Lung microvascular endothelial cell (primary cell): ENCODE results near the gene PDE6B. TPM values are rescaled to one million over a fixed set of nuclear protein-coding genes. Genes with fewer than 3 reads are reported as not detected.
A peak's percentile ranks its signal among the peaks of the same experiment; 100 is the strongest.

Experiments used
- DNase-seq, 2 donors: peaks; one replicate each; pipeline versions ENCODE4 v3.0.0 to v3.0.0-alpha.2; 2010; ENCODE audit warnings: low read depth in 2 of 2
- total RNA-seq: library from RNA; depleted of rRNA; stranded (reverse); fragments of >200 nt; gene quantifications from 2 replicates; pipeline ENCODE4 v1.2.1, GENCODE V29; 2014

Gene PDE6B
- total RNA-seq, 1 donor from 2014 or later = 7.5 TPM

DNA sequence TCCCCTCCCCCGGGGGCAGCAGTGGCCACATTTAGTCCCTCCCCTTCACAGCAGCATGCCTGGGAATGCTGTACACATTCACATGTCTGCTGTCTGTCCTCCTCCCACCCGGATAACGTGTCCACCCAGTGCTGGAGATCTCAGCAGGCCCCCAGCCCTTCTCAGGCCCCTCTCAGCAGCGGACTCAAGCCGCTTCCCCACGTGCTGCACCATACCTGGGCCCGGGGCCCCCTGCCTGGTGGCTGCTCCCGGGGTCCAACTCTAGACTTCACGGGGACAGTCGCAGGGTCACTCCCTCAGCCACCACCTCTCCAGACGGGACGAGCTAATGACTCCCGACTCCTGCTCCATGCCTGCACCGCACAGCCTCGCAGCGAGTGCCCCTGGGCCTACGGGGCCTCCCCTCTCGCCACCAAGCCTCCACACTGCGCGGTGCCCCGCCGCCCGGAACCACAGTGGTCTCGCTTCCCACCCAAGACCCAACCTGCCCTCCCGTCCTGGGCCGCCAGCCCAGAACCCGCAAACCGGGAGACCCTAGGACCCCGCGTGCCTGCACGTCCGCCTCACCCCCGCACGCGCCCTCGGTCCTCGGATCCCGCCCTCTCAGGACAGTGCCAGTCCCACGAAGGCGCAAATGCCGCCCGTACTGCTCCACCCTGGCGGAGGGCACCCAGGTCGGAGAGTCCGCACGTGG, 79.0 kb downstream of the PDE6B start:
- DNase-seq = no peak

DNA sequence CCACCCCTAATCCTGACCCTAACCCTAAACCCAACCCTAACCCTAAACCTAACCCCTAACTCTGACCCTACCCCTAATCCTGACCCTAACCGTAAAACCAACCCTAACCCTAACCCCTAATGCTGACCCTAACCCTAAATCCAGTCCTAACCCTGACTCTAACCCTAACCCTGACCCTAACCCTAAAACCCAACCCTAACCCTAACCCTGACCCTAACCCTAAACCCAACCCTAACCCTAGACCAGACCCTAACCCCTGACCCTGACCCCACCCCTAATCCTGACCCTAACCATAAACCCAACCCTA, 79.6 kb downstream of the PDE6B start:
- no peak for DNase-seq

DNA sequence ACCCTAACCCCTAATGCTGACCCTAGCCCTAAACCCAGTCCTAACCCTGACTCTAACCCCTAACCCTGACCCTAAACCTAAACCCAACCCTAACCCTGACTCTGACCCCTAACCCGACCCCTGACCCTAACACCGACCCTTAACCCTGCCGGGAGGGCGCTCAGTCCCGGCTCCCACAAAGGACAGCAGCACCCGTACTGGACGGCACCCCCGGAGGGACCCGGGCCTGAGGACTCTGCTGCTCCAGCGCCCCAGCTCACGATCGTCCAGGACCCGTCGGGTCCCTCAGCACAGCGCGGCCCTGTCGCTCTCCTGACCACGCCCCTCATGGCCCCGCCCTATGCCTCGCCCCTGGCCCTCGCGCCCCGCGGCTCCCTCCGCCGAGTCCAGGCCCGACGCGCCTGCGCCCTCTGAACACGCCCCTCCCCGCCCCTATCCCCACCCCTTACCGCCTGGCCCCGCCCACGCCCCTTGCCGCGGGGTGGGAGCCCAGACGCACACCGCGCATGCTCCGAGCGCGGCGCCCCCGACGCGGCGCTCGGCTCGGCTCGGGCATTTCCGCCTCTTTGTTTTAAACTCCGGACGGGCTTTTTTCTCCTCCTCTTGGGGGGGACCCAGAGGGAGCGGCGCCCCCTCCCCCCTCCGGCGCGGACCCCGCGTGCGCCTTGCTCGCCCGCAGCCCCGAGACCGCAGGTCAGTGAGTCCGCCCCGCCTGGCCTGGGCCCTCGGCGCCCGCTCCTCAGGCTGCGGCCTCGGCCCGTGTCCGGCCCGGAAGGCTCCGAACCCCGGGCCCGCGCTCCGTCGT, 80.1 kb downstream of the PDE6B start, which contains the start of gene PCGF3:
TSS of gene PCGF3 (plus strand) at position 555 of the 805 bp plus-strand sequence. CDS start 27,849 bp downstream, outside the sequence.
- DNase-seq = peak; percentile 97 to 99

DNA sequence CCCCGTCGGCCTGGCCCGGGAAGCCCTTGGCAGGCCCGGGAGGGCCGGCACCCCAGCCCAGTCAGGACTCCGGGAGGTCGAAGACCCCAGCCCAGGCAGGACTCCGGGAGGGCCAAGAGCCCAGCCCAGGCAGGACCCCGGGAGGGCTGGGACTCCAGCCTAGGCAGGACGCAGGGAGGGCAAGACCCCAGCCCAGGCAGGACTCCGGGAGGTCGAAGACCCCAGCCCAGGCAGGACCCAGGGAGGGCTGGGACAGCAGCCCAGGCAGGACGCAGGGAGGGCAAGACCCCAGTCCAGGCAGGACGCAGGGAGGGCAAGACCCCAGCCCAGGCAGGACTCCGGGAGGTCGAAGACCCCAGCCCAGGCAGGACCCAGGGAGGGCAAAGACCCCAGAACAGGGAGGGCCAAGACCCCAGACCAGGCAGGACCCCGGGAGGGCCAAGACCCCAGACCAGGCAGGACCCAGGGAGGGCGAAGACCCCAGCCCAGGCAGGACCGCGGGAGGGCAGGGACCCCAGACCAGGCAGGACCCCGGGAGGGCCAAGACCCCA, 80.8 kb downstream of the PDE6B start:
- DNase-seq = peak in 1 of 2 donors; percentile 29

DNA sequence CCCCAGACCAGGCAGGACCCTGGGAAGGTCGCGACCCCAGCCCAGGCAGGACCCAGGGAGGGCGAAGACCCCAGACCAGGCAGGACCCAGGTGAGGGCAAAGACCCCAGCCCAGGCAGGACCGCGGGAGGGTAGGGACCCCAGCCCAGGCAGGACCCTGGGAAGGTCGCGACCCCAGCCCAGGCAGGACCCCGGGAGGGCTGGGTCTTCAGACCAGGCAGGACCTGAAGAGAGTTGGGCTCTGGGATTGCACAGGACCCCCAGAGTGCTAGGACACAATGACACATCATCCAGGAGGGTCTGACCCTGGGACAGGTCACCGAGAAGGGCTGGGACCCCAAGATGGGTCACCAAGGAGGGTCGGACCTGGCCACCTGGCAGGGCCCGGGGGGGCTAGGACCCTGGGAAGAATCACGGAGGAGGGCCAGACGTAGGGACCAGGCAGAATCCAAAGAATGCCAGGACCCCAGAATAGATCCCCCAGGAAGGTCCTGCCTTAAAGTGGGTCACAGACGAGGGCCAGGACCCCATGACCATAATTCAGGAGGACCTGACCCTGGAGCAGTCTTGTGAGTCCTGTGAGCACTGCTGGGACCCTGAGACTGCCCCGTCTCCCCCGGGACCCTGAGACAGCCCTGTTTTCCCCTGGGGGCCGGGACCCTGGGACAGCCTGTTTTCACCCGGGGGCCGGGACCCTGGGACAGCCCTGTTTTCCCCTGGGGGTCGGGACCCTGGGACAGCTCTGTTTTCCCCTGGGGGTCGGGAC, 81.6 kb downstream of the PDE6B start:
- DNase-seq = no peak

DNA sequence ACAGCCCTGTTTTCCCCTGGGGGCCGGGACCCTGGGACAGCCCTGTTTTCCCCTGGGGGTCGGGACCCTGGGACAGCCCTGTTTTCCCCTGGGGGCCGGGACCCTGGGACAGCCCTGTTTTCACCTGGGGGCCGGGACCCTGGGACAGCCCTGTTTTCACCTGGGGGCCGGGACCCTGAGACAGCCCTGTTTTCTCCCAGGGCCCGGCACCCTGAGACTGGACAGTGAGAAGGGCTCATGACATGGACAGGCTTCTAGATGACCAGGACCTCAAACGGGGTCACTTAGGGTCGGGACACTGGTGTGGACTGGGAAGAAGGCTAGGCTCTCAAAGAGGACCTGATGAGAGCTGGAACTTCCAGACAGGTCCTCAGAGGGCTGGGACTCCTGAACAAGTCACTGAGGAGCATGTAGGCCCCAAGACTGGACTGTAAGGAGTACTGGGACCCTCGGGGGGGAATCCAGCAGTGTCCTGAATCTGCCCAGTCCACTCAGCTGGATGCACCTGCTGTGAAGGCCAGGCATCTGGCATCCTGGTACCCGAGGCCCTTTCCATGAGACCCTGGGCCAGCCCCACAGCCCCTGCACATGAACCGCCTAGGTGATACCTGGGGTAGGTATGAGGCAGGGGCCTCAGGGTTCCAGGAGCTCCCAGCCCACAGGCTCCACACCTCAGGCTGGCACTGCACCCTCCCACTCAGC, 82.7 kb downstream of the PDE6B start:
- DNase-seq = no peak

DNA sequence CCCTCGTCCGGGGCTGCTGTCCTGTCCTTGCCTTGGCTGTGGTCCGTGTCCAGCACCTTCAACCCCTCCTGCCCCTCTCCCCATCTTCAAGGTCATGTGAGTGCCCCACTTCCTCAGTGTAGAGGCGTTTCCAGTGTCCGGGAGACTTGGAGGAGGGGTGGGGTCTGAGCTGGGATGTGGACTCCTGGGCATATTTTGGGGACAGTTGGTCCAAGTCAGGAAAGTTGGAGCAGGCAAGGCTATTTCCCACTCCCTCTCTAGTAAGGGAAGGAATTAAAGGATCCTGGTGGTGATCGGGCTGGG, 83.2 kb downstream of the PDE6B start:
- DNase-seq = no peak

DNA sequence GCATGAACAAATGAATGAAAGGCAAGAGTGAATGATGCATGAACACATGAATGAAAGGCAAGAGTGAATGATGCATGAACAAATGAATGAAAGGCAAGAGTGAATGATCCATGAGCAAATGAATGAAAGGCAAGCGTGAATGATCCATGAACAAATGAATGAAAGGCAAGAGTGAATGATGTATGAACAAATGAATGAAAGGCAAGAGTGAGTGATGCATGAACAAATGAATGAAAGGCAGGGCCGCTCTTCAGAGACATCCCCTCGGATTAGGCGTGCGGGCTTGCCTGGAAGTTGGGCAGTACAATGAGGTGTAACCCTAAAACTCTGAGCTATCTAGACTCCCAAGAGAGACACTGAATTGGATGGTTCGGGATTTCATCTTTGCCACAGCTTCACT, 84.0 kb downstream of the PDE6B start:
- DNase-seq = no peak

DNA sequence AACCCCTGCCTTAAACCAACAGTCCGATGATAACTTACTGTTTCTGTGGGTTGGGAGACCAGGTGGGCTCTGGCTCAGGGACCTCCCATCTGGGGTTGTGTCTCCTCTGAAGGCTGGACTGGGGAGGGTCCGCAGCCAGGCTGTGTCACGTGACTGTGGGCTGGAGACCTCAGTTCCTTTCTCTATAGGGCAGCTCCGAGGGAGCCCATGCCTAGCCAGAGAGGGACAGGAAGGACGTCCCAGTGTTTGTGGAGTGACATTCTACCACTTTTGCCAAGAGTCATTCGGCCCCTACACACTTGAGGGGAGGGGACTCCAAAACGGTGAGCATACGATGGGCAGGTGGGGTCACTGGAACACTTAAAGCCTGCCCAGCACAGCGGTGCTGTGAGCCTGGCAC, 84.7 kb downstream of the PDE6B start:
- no peak for DNase-seq

DNA sequence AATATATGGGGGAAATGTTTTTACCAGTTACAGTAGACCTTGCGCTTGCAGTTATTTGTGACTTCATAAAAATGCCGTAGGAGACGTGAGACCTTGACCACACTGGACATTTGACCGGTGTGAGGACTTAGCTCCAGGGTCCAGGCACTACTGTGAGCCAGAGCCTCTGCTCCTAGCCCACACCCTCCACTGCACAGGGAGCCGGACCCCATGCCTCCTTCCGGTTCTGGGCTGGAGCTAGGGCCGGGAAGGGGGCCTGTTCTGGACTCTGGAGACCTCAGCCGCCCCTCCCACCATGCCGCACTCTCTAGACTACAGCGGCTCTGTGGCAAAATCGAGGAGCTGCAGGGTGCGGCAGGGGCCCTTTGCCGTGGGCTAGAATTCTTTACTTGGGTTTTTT, 85.5 kb downstream of the PDE6B start:
- DNase-seq = no peak

DNA sequence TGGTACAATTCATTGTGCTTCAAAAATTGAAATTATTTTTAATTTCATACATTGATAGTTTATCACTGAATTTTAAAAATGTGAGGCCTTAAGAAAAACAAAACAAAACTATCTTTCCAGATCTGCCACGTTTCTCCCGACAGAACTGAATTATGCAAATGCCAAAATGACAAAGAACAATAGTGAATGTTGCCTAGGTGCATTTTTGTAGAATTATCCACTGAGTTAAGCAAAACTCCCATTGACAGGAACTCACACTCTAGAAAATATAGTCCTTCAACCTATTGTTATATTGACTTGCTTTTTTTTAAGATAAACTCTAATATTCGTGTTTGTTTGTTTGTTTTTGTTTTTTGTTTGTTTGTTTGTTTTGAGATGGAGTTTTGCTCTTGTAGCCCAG, 86.7 kb downstream of the PDE6B start:
- DNase-seq = no peak

DNA sequence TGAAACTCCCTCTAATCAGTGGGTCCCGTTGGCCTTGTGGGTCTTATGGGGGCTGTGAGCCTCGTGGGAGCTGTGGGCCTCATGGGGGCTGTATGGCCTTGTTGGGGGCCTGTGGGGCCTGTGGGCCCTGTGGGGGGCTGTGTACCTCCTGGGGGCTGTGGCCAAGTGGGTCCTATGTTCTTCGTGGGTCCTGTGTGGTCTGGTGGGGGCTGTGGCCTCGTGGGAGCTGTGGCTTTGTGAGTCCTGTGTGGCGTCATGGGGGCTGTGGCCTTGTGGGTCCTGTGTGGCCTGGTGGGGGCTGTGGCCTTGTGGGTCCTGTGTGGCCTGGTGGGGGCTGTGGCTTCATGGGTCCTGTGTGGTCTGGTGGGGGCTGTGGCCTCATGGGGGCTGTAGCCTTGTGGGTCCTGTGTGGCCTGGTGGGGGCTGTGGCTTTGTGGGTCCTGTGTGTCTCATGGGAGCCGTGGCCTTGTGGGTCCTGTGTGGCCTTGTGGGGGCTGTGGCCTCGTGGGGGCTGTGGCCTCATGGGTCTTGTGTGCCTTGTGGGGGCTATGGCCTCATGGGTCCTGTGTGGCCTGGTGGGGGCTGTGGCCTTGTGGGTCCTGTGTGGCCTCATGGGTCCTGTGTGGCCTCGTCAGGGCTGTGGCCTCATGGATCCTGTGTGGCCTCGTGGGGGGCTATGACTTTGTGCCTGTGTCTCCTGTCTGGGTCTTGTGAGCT, 87.7 kb downstream of the PDE6B start:
- no peak for DNase-seq

DNA sequence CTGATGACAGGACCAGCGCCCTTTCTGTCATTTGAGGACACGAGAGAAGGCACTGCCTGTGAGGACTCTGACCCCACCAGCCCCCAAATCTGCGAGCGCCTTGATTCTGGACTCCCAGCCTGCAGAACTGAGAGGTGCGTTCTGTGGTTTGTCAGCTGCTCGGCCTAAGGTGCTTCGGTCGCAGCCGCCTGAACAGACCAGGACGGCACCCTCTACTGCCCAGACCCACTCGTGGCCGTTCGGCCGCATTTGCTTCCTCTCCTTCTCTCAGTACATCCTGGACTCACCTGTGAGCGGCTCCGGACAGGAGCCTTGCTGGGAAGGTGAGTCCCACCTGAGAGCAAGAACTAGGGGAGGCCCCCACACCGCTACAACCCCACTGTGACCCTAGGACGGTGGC, 88.7 kb downstream of the PDE6B start:
- no peak for DNase-seq

DNA sequence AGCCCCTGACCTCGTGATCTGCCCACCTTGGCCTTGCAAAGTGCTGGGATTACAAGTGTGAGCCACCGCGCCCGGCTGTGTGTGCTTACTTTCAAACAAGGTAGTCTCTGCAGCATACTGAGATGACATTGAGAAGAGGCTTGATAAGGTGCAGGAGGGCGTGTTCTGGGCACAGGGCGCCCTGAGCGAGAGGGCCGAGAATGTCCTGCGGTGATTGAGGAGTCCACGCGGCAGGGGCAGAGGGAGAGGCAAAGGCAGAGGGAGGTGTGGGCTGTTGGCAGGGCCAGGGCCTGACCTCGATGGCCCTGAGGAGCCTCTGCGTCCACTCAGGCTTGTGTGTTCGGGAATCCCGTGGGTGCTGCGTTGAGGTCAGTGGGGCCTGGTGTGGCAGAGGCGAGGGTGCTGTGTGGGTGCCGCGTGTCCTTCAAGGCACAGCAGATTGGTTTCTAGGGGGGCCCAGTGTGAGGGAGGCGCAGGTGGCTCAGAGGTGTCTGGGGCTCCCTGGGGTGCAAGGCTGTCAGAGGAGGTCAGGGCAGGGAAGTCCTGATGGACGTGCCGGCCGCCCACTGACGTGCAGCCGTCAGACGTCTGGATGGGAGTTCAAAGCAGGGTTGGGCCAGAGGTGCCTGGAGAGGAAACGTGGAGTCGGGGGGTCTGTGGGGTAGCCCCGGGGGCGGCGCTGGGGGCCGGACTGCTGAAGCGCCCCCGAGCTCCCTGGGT, 92.4 kb downstream of the PDE6B start:
- no peak for DNase-seq

DNA sequence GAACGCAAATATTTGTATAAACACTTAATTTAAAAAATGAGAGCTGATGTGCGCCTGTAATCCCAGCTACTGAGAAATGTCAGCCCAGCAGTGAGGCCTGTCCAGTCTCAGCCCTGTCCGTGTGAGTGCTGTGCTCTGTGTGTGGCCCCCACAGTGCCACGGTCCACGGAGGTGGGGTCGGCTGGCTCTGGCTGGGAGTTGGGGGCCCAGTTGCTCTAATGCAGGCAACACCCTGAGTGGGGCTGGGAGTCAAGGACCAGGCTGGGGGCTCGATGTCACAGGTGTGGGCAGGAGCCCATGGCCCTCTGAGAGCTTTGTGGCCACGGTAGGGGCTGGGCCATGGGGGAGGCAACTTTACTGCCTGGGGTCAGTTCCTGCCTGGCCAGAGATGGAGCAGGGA, 93.1 kb downstream of the PDE6B start:
- no peak for DNase-seq

Other genes starting within 250 kb of the PDE6B start
- gene ZNF721, start 126.4 kb upstream of the PDE6B start, total RNA-seq = 30.7 and 31.9 TPM in 2 replicates
- 30.1 and 47.8 TPM in 2 replicates for gene PIGG, start 126.4 kb upstream of the PDE6B start, total RNA-seq
- gene TMEM271, start 49.3 kb upstream of the PDE6B start, total RNA-seq = not detected in 2 replicates
- 215 and 297 TPM in 2 replicates for gene ATP5ME, start 48.7 kb downstream of the PDE6B start, total RNA-seq
- gene MYL5, start 49.0 kb downstream of the PDE6B start, total RNA-seq = 8.3 and 18.3 TPM in 2 replicates
- gene SLC49A3, start 63.6 kb downstream of the PDE6B start, total RNA-seq = 4.1 and 7.7 TPM in 2 replicates
- 30.5 and 47.8 TPM in 2 replicates for gene PCGF3, start 80.3 kb downstream of the PDE6B start, total RNA-seq
- gene CPLX1, start 200.6 kb downstream of the PDE6B start, total RNA-seq = not detected in 2 replicates